ENCODE data around the gene PADI3.

PADI3 gene

DNA sequence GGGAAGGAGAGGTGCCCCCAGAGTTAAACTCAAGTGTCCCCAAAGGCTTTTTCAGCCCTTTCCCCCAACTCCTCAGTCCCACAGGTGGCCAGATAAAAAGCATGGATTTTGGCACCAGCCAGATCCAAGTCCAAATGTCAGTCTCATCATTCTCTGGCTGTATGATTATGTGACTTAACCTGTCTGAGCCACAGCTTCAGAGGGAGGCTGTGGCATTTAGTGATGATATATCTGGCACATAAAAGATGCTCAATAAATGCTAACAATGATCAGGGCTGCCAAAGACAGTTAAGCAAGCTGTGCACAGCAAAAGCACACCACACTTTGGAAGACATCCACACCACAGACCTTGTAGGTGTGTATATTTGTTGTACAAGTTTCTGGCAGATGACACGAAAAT is 5.6 kb upstream of the PADI3 start:
- DNase-seq: no peak

DNA sequence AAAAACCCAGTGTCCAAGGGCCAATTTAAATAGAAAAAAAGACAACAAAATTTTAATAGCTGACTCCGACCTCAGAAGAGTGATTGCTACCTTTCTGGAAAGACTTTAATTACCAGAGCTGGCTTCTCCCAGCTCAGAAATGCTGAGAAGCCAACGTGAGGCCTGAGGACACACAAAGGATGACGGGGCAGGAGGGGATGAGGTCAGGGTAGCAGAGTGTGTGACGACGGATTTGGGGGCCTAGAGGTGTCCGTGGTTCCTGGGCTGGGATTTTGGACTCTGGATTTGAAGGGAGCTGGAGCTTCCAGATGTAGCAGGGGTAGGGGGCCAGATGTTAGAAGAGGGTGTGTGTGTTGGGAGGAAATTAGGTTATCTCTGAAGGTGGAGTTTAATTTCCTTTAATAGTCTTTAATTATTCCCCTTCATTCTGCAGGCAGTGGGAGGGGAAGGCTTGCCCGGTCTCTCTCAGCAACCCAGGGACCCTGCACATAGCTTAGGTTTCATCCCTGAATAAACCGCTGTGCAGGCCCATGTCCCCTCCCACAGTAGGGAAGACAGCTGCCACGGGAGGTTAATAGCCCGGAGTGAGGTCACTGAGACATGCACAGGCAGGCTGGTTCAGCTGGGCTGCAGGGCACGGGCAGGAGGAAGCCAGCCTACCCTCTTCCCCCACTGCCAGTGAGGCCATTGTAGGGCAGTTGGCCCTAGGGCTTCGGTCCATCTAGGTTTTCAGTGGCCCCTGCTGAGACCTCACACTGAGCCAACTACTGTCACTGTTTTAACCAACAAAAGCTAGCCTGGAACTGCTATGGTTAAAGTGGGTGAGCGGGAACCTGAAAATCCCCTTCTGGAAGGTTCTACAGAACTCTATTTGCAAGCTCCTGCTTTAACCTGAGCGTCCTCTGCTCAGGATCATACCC is 3.8 kb upstream of the PADI3 start:
- DNase-seq: no peak

DNA sequence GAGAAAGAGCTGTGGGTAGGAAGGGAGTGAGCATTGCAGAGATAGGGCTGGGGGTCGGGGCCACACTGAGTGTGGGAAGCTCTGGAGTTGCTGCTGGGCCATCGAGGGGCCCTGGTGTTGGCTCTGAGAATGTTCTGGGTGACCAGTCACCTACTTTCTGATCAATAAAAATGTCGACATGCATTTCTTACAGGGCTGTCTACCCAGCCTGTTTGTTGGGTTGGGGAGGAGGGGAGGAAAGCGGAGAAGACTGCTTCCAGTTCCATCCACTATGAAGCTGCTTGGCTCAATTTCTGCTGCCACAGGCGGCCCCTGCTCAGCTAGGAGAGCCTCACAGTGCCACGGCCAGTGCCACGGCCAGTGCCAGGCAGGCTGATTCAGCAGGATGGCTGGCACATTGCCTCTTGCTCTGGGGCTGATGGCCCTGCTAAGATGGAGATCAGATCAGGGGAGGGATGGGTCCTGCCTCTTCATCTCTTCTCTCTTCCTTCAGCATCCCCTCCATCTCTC is 3.0 kb upstream of the PADI3 start:
- no peak for DNase-seq

DNA sequence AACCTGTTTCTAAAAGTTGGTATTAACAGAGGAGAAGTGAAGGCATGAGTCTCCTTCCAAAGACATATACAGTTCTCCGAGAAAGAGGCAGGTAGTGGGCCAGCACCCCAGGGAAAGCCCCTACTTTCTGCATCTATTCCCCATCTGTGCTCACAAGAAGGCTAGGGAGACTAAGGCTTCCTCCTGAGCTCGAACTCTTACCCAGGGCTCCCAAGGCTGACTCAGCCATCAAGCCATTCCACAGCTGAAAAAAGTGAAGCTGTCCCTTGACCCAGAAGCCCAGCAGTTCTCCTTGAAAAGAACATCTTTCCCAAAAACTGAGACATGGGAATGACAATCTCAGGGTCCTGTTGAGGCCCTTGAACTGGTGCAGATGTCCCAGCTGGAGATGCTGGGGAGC is 1.9 kb upstream of the PADI3 start:
- no peak for DNase-seq

DNA sequence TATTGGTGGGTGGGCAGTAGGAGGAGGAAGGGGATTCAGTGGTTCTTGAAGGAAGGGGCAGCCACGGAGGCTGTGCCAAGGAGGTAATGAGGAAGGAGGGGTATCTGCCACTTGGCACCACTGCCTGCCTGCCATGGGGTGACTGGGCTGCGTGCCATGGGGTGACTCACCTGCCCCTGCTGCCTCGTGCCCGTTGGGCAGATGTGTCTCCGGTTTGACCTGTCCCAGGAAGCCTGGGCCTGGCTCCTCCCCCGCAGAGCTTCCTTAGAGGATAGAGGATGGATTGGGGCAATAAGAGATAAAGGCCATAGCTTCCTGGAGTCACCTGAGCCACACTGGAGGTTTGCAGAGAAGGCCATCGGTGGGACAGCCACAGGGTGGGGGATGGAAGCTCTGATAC is 1.7 kb downstream of the PADI3 start:
- no peak for DNase-seq

DNA sequence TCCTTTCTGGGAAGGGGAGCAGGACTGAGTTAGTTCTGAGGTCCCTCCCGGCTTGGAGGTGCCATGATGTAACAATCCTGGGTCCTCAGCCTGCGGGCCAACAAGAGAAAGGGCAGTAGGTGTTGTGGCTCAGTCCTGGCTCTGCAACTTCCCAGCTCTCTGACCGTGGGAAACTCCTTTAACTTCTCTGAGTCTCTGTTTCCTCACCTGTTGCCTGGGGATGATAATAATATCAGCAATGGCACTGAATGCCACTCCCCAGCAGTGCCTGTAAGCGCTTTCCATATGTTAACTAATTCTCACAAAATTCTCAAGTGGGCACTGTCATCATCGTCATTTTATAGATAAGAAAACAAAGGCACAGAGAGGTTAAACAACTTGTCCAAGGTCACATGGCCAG is 2.3 kb downstream of the PADI3 start:
- DNase-seq: no peak

DNA sequence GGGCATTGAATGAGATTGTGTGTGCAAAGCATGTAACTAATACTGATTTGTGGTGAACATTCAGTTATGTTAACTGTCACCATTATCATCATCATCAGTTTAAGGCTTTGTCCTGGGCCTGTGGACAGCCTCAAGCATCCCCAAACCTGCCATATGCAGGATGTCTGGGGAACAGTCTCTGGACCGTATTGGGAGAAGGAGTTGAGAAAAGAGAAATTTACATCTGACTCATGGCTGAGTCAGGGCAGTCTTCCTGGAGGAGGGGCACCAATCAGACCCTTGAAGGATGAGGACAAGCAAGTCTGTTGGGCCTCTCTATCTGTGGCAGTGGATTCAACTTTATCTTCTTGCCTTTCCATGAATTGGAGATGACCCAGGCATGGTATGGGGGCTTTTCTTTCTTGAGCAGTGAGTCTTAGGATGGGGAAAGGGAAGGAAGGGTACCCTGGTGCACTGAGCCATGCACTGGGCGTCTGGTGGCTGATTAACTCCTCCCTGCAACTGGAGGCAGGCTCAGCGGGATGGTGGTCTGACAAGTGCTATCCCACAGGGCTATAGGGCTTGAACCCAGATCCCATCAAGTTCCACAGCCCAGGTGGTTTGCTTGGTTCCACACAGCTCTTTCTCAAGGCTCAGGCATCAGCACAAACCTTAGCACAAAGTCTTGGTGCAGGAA is 2.9 kb downstream of the PADI3 start:
- no peak for DNase-seq

DNA sequence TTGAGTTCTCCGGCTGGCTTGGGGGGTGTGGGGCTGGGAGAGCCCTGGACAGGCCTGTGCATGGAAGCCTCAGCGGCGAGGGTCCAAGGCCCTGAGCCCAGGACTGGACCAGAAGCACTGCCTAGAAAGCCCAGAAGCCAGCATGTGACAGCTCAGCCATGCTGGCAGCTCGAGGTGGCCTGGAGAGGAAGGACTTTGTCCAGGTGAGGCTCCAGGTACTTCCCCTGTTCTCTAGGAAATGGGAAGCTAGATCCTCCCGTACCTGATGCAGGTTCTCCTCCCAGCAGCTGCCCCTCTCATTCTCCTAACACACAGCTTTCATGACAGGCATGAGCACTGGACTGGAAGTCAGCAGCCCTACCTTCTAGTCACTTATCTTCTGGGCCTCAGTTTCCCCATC is 6.4 kb downstream of the PADI3 start:
- DNase-seq: no peak

DNA sequence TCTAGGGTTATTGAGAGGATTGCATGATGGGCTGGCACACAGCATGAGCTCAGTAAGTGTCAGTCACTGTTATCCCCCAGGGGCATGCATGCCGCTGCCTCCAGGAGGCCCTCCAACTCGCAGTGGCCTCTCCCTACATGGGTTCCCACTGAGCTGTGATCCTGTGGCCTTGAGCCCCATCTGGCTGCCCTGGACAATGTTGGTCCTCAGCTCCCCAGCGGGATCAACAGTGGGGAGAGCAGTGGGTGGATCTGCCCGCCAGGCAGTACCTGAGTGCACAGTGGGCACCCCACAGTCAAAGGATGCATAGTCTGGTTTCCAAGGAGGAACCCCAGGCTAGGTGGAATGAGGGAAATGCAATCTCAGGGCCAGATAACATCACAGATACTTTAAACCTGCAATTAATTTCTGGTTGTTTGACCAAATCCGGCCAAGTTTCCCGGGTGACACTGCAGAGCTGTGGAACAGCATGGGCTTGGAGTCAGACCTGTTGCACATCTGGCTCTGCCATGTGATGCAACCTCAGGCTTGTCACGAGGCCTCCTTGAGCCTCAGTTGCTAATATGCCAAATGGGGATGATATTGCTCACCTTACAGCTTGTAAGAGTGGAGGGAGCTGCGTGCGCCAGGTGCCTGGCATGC is 9.3 kb downstream of the PADI3 start:
- DNase-seq: no peak

DNA sequence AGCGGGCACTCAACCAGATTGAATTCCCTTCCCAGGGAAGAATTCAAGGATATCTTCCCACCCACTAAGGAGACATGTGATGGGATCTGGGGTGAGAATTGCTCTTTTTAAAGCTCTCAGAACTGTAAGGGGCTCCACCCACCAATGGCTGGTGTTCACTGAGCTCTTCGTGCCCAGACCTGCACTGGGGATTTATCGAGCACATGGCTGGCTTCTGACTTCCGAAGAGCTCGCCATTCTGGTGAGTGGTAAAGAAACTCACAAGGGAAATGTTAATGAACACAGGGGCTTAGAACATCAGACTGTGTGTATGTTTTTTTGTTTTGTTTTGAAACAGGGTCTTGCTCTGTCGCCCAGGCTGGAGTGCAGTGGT is 9.8 kb downstream of the PADI3 start:
- no peak for DNase-seq

DNA sequence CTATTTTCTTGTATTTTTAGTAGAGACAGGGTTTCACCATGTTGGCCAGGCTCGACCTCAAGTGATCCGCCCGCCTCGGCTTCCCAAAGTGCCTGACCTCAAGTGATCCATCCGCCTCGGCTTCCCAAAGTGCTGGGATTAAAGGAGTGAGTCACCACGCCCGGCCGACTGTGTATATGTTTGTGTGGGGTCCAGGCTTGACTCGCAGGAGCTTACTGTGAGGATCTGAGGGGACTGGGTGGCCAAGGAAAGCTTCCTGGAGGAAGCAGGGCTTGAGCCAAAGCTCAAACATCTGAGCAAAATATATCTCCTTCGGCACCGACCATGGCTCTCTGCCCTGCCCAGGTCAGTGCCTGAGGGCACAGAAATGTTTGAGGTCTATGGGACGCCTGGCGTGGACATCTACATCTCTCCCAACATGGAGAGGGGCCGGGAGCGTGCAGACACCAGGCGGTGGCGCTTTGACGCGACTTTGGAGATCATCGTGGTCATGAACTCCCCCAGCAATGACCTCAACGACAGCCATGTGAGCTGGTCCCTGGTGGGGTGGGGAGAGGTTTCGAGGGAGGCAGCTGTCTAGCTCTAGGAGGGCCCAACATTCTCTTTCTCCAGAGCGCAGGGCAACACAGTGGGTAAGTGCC is 10.5 kb downstream of the PADI3 start:
- no peak for DNase-seq

DNA sequence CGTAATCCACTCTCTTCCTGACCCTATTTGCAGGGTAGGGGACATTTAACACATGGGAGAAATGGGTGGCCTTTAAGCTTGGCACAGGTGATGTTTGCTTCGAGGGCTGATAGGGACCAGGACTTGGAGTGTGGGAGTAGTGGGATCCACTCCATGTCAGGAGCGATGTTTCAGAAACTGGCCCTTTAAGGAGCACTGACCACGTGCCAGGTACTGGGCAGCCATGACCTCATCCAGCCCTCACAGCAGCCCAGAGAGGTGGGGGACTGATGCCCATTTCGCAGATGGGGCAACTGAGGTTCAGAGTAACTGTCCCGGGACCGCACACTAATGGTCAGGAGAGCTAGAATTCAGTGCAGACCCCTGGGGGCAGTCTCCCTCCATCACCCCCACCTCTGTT is 11.4 kb downstream of the PADI3 start:
- no peak for DNase-seq

DNA sequence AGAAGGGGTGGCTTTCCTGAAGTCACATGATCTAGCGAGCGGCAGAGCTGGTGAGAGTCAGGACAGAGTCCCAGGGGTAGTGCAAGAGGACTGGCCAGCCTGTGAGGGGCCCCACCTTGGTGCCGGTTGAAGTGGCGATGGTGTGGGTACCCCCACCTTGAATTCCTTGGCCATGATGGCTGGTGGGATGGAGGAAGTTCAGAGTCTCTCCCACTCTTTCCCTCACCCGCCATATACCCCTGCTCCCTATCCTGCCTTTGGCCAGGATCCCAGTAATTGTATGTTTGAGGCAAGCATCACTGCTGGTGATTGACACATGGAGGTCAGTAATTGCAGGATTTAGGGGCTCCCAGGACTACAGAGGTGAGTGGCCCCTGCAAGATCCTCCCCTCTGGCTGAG is 11.8 kb downstream of the PADI3 start:
- DNase-seq: no peak

DNA sequence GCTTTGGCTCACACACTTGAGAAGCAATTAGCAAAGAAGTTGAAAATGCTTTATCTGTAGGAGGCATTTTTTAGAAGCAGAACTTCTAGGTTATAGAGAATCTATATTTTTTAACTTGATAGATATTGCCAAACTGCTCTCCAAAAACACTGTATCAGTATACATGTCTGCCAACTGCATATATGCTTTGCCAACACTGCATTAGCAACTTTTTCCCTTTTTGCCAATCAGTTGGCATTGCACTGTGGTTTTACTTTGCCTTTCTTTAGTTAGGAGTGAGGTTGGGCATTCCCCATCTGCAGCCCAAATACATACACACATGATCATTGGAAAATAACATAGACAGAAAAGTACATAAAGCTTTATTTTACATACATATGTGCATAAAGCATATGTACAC is 15.0 kb downstream of the PADI3 start:
- DNase-seq: no peak

DNA sequence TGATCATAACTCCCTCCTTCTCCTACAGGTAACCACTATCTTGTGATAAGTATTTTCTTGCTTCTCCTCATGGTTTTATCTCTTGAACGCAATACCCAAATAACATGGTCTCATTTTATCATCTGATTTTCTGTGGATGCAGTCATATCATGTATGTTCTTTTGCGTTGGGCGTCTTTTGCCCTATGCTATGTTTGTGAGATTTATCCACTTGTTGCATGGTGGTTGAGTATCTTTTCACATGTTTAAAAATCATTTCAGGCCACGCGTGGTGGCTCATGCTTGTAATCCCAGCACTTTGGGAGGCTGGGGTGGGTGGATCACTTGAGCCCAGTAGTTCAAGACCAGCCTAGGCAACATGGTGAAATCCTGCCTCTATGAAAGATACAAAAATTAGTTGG is 15.6 kb downstream of the PADI3 start:
- no peak for DNase-seq

DNA sequence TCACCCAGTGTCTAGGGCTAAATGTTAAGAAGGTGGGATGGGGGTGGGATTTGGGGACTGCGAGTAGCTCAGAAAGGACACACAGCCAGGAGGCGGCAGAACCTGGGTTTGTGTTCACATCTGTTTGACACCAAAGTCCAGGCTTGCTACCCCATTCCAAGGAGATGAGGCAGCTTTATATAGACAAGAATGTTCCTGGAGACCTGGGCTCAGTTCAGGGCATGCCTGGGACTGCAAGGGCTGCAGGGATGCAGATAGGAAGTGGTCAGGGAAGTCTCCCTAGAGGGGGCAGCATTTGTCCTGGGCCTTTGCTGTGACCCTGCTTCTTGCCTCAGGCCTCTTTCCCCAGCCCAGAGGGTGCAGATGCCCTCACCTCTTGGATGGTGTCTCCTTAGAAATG is 16.3 kb downstream of the PADI3 start:
- DNase-seq: no peak

DNA sequence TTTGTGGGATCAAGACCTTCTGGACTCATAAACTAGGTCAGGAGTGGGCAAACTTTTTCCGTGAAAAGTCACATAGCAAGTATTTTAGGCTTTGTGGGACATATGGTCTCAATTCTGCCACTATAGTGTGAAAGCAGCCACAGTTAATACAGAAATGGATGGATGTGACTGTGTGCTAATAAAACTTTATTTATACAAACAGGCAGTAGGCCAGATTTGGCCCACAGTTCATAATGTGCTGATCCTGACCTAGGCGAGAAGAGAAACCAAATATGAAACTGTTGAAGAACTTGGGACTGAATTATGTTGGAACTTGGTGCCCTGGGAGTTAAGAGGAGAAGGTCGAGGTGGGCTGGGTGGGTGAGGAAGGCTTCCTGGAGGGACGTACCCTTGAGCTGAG is 17.1 kb downstream of the PADI3 start:
- DNase-seq: no peak

DNA sequence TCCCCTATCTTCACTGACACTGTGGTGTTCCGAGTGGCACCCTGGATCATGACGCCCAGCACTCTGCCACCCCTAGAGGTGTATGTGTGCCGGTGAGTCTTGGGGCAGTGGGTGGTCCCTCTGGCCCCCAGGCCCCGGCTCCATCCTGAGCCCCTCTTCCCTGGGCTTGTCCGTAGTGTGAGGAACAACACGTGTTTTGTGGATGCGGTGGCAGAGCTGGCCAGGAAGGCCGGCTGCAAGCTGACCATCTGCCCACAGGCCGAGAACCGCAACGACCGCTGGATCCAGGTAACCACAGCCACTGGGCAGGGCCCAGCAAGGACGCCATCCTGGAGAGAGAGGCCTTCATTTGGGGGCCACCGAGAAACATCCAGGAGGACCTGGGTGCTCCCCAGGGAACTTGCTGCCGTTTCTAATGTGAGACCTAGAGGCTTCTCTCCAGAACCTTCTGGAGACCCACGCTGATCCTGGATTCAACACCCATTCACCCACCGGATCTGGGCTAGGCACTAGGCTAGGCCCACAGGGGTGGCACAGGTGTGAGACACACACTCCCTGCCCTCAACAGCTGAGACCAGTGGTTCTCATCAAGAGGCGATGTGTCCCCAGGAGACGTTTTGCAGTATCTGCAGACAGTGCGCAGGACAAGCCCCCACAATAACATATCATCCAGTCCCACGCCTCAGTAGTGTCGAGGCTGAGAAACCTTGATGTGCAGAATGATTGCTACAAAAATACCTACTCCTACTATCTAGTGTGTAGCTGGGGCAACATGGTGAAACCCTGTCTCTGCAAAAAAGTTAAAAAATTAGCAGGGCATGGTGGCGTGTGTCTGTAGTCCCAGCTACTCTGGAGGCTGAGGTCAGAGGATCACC is 22.2 kb downstream of the PADI3 start:
- no peak for DNase-seq

DNA sequence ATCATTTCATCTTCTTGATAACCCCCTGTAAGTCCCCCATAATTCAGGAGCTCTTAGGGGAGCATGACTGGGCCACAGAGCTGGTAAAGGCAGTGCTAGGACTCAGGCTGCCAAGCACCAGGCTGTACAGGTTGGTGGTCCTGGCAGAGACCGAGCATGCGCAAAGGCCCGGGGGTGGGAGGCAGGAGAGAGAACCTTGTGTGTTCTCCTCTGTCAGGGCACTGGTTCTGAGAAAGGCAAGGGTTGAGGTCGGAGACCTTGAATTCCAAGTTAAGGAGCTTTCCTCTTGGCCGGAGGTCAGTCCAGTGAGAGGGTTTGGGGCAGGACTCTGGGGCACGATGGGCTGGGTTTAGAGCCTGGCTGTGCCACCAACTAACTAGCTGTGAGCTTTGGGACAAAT is 23.2 kb downstream of the PADI3 start:
- no peak for DNase-seq

DNA sequence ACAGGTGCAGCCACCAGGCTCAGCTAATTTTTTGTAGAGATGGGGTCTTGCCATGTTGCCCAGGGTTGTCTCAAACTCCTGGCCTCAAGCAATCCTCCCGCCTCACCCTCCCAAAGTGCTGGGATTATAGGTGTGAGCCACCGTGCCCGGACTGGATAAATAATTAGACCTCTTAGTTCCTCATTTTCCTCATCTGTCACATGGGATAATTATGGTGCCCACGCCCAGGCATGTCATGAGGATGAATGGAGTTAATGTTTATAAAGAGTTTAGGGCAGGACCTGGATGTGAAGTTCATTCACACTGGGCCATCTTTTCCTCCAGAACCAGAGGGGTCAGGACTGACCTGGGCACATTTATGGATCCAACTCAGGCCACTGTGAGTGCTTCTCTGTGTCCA is 23.7 kb downstream of the PADI3 start:
- no peak for DNase-seq

DNA sequence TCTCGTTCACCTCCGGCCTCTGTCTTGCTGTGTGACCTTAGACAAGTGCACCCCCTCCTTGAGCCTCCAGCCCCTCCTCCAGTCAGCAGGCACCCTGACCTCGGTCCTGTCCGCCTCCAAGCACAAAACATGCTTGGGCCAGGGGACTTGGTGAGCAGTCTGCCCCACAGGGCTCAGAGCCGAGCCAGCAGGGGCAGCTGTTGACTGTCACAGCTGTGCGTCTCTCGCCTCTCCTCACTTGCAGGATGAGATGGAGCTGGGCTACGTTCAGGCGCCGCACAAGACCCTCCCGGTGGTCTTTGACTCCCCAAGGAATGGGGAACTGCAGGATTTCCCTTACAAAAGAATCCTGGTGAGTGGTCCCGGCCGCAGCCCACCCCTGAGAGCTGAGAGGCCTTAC is 24.2 kb downstream of the PADI3 start:
- no peak for DNase-seq
